ENCODE results near the gene SLC43A2. TPM values are rescaled to one million over a fixed set of nuclear protein-coding genes. Genes with fewer than 3 reads are reported as not detected.

SLC43A2 gene
- polyA plus RNA-seq, 1 of the 3 experiments (the other 2 are of a cell fraction) = 9.8 TPM

DNA sequence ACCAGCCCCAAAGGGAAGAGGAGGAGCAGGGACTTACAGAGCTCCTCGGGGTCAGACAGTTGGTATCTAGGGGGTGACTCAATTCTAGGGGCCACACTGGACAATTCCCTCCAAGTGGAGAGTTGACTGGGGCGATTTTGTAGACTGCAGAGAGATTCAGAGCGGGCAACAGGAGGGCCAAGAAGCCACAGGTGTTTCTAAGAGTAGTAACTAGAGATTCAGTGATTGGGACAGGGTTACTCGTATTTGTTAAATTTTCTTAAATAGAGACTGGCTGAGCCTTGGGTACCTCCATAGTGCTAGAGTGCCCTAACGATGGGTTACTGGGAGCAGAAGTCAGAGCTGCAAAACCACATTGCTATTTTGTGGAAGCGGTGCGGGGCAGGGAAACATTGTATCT lies 109.0 kb downstream of the SLC43A2 start:
- Histone ChIP-seq H3K27ac (ENCODE audit: low read depth in 2 of 2, low read length in 1 of 2) (no peak overlapping the region), H3K9me3 (no peaks in the 10 kb centered on the region), H3K79me2 (ENCODE audit: insufficient read depth) (peaks cover 30% of the 10 kb centered on the region), H3K4me2 (no peak overlapping the region), H3K9me2 (no peaks in the 10 kb centered on the region), H3K9ac (no peak overlapping the region), H3K4me1 (ENCODE audit: control insufficient read depth in 1 of 2, insufficient read depth in 2 of 2, low read depth in 1 of 2, low read length in 1 of 2) (peaks cover 0 to 19% of the 10 kb centered on the region in 2 experiments; a peak in 2 of 4 replicates), H2AFZ (ENCODE audit: low read depth) (no peak overlapping the region), H3K27me3 (ENCODE audit: insufficient read depth) (no peaks in the 10 kb centered on the region), H3F3A (replicated peaks; ENCODE audit: insufficient read depth) (peaks cover 42% of the 10 kb centered on the region), H3K36me3 (replicated peaks in 1 of 2; ENCODE audit: control insufficient read depth in 1 of 2, insufficient read depth in 2 of 2, low read length in 1 of 2) (peaks cover 18 to 26% of the 10 kb centered on the region in 2 experiments), H4K20me1 (ENCODE audit: insufficient read depth) (no peaks in the 10 kb centered on the region), H3K4me3 (ENCODE audit: low read depth in 2 of 2, low read length in 1 of 2) (no peak overlapping the region)
- no peak for DNase-seq
- ChIA-PET CTCF (interaction anchor here (0.9 to 2.9 kb wide), 3 partner anchors 13 to 154 kb away, joined by 7 to 9 read pairs (median 8); no protein-coding TSS in a partner anchor), POLR2A (no interaction called here)
- no peak for TF ChIP-seq NFIC (IDR thresholded peaks at IDR 0.05; ENCODE audit: borderline replicate concordance)
- TF ChIP-seq POLR2AphosphoS5 (IDR thresholded peaks at IDR 0.05; ENCODE audit: low read depth, low read length) = peak; percentile 26; the same call in 1 of the 2 replicates
- WGBS (ENCODE audit: low lambda C conversion rate) = 88% methylated on average over 7 of the region's 7 CpGs

Small RNA genes within 50 kb of the gene (small RNA-seq; reads per million reads assigned to genes)
- gene RN7SL105P = 0 reads per million in 7 experiments

Other genes with a start within 250 kb of the SLC43A2 start
- 812 and 1,023 TPM in 2 replicates for gene YWHAE, start 228.6 kb downstream of the SLC43A2 start, polyA plus RNA-seq (2012; rRNA removed)
- 50.7 and 63.5 TPM in 2 replicates for gene CRK, start 172.6 kb downstream of the SLC43A2 start, polyA plus RNA-seq (2012; rRNA removed)
- gene MYO1C, start 136.1 kb downstream of the SLC43A2 start, polyA plus RNA-seq (2012; rRNA removed) = 98.0 and 102 TPM in 2 replicates
- gene INPP5K, start 112.2 kb downstream of the SLC43A2 start, polyA plus RNA-seq (2012; rRNA removed) = 26.2 and 28.6 TPM in 2 replicates
- 49.1 and 50.4 TPM in 2 replicates for gene PITPNA, start 66.0 kb downstream of the SLC43A2 start, polyA plus RNA-seq (2012; rRNA removed)
- 0.39 TPM in 2 replicates for gene SCARF1, start 16.9 kb upstream of the SLC43A2 start, polyA plus RNA-seq (2012; rRNA removed)
- 3.8 and 4.5 TPM in 2 replicates for gene RILP, start 21.0 kb upstream of the SLC43A2 start, polyA plus RNA-seq (2012; rRNA removed)
- gene PRPF8, start 56.0 kb upstream of the SLC43A2 start, polyA plus RNA-seq (2012; rRNA removed) = 123 and 149 TPM in 2 replicates
- gene TLCD2, start 81.5 kb upstream of the SLC43A2 start, polyA plus RNA-seq (2012; rRNA removed) = 1.3 and 1.9 TPM in 2 replicates
- gene WDR81, start 95.9 kb upstream of the SLC43A2 start, polyA plus RNA-seq (2012; rRNA removed) = 7.2 and 9.3 TPM in 2 replicates
- 0.16 and 0.26 TPM in 2 replicates for gene SERPINF2, start 114.0 kb upstream of the SLC43A2 start, polyA plus RNA-seq (2012; rRNA removed)
- gene SERPINF1, start 133.2 kb upstream of the SLC43A2 start, polyA plus RNA-seq (2012; rRNA removed) = 380 and 392 TPM in 2 replicates
- gene SMYD4, start 201.1 kb upstream of the SLC43A2 start, polyA plus RNA-seq (2012; rRNA removed) = 4.9 and 6.1 TPM in 2 replicates
- gene RPA1, start 201.2 kb upstream of the SLC43A2 start, polyA plus RNA-seq (2012; rRNA removed) = 47.2 and 53.7 TPM in 2 replicates

Measured in SK-N-SH (cell line).